Endothelial cell of umbilical vein (primary cell): Measurements from ENCODE around the gene TP53TG5.

ENCODE experiments used
- EZH2 ChIP-seq: IDR thresholded peaks from 2 replicates; pipeline ENCODE4 v1.6.1; 2012; ENCODE audit warnings: borderline replicate concordance, low read depth, mild to moderate bottlenecking, moderate library complexity, low read length, inconsistent platforms; ENCODE audit not compliant: severe bottlenecking
- MYC ChIP-seq: IDR thresholded peaks from one replicate; pipeline ENCODE4 v1.6.1; 2011; ENCODE audit warnings: mild to moderate bottlenecking, low read depth, low read length
- POLR2AphosphoS5 ChIP-seq: IDR thresholded peaks from 2 replicates; pipeline ENCODE4 v1.6.1; 2012; ENCODE audit warnings: low read depth, mild to moderate bottlenecking, control low read depth, low read length, moderate library complexity; ENCODE audit not compliant: insufficient read depth
- TF ChIP-seq, protein P1 (sequence below): IDR thresholded peaks from 2 replicates; pipeline ENCODE4 v1.6.1; 2011; ENCODE audit not compliant: insufficient read depth, insufficient read length
- TF ChIP-seq, protein P2 (sequence below), 2 donors: IDR thresholded peaks; 1 replicate in 1 of 2; 2 replicates in 1 of 2; pipeline ENCODE4 v1.5.1; 2011; ENCODE audit warnings: low read length in 2 of 2, mild to moderate bottlenecking in 2 of 2, moderate library complexity in 2 of 2, control low read depth in 1 of 2, inconsistent platforms in 1 of 2, low read depth in 1 of 2; ENCODE audit not compliant: insufficient read depth in 1 of 2; ENCODE audit errors: extremely low read depth in 1 of 2

DNA sequence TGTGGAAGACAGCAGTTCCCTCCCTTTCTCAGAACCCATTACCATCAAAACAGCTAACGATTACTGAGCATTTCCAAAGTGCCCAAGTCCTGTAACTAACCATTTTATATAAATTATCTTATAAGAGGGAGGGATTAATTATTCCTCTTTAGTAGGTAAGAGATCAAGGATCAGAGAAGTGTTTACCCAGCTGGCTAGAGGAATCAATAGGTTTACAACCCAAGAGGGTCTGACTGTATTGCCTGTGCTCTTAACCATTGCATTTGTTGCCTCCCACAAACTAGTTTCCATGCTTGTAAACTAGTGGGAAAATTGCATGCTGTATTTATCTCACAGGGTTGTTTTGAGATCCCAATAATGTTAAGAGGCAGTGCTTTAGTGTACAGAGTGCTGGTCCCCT lies 26.3 kb upstream of the TP53TG5 start:
- TF ChIP-seq, protein P1, sequence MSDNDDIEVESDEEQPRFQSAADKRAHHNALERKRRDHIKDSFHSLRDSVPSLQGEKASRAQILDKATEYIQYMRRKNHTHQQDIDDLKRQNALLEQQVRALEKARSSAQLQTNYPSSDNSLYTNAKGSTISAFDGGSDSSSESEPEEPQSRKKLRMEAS = no peak
- TF ChIP-seq, protein P2, sequence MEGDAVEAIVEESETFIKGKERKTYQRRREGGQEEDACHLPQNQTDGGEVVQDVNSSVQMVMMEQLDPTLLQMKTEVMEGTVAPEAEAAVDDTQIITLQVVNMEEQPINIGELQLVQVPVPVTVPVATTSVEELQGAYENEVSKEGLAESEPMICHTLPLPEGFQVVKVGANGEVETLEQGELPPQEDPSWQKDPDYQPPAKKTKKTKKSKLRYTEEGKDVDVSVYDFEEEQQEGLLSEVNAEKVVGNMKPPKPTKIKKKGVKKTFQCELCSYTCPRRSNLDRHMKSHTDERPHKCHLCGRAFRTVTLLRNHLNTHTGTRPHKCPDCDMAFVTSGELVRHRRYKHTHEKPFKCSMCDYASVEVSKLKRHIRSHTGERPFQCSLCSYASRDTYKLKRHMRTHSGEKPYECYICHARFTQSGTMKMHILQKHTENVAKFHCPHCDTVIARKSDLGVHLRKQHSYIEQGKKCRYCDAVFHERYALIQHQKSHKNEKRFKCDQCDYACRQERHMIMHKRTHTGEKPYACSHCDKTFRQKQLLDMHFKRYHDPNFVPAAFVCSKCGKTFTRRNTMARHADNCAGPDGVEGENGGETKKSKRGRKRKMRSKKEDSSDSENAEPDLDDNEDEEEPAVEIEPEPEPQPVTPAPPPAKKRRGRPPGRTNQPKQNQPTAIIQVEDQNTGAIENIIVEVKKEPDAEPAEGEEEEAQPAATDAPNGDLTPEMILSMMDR (IDR thresholded peaks at IDR 0.05; ENCODE audit: extremely low read depth in 1 of 2, insufficient read depth in 1 of 2, low read depth in 1 of 2, low read length in 2 of 2) = no peak
- TF ChIP-seq EZH2 (no peak), POLR2AphosphoS5 (no peak), MYC (no peak)
